CD1c-positive myeloid dendritic cell (primary cell): ENCODE data around the gene RAPGEF3.

Experiments used
- DNase-seq: peaks from one replicate; pipeline ENCODE4 v3.0.0-alpha.2; 2016; ENCODE audit errors: extremely low spot score

The RAPGEF3 gene

DNA sequence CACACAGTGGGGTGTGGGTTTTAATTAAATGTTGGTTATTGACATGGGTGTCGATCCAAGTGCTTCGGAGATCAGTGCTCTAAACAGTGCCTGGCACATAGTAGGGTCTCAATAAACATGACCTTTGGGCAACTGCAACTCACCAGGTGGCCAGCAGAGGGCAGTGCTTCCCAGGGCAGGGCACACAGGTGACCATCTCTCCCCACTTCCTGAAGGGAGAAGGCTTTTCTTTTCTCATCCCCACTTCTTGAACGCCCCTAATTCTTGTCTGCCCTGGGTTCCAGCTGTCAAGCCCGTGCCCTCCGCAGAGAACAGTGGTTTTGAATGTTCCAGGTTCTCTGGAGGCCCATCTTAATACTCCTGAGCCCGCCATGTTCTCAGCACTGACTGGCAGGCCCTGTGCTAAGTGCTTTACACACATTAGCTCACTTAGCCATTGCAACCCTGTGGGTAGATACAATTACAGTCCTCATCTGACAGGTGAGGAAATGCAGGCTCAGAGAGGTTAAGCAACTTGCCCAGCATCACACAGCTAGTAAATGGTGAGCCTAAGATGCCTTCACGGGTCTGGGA is 16.3 kb downstream of the RAPGEF3 start:
- peak; percentile 65 for DNase-seq

DNA sequence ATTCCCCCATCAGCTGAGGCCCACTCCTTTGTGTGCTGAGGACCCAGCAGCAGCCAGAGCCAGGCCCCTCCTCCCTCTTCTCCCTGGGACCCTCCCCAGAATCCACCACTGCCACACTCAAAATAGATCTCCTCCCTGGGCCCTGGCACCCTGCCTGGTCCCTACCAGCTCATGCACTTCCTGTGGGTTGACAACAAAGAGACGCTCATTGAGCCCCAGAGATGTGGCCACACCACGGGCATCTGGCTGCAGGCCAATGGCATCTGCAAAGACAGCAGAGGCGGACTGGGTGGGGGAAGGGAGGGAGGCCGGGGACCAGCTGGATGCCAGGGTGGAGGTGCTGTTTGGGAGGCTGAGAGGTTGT is 17.4 kb downstream of the RAPGEF3 start:
- peak; percentile 51 for DNase-seq

DNA sequence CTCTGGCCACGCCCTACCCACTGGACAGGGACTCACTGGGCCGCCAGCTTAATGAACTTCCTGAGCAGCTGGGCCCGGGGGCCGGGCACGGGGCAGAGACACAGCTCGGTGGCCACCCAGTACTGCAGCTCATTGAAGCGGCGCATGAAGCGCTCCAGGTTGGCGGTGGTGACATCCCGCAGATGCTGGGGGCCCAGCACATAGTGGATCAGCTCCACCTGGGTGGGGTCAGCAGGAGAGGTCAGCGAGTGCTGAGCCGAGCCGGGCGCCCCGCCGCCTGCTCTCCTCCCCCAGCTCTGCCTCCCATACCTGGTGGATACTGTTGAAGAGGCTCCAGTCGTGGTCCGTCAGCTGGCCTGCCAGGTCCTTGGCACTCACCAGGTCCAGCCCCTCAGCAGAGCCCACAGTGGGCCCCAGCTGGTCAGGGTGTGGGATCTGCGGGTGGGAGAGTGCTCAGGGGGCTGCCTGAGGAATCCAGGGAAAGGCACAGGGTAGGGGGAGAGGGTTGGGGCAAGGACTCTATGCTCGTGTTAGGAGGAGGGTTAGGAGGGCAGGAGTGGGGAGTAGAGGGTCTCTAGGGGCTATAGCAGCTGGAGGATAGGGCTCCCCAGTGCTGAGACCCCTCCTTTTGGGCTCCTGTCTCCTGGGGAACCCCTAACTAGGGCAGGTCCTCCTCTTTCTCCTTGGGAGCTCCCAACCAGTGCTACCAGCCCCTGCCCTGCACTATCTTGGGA is 17.9 kb downstream of the RAPGEF3 start:
- no peak for DNase-seq

DNA sequence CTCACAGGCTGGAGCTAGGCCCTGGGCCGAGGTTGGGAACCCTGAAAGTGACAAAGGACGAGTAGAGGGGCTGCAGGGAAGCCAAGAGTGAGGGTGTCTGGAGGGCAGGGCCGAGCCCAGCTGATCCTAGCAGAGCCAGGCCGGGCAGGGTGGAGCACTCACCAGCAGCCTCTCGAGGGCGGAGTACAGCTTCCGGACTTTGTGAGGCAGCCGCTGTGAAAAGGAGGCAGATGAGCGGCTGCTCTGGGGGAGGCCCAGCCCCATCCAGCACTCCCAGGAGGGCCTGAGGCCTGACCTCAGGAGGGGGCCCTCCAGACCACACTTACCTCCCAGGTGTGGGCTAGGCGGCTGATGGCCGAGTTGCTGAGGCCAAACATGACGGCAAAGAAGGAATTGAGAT is 18.7 kb downstream of the RAPGEF3 start:
- DNase-seq: no peak

DNA sequence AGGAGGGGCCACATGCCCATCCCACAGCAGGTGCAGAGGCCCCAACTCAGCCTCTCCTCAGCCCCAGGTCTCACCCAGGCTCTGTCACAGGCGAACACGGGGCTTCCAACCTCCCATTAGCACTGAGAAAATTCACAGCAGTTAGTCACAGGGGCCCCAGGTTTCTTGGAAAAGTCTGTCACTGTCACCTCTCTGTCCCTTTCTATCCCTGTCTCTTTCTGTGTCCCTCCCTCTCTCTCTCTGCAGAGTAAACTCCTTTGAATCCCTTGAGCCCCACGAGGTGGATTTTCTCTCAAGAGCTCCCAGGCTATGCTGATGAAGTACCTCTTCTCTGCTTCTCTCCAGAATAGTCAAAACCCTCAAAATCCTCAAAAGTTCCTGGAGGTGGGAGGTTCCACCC is 19.4 kb downstream of the RAPGEF3 start:
- no peak for DNase-seq

- DNase-seq: no peak
These were observed 20.6 kb downstream of the RAPGEF3 start for GRCh38 chr12:47737936-47738594.

- no peak for DNase-seq
These were observed 21.6 kb downstream of the RAPGEF3 start for GRCh38 chr12:47736877-47737676.

- no peak for DNase-seq
These were observed 22.5 kb downstream of the RAPGEF3 start for GRCh38 chr12:47736216-47736615.

DNA sequence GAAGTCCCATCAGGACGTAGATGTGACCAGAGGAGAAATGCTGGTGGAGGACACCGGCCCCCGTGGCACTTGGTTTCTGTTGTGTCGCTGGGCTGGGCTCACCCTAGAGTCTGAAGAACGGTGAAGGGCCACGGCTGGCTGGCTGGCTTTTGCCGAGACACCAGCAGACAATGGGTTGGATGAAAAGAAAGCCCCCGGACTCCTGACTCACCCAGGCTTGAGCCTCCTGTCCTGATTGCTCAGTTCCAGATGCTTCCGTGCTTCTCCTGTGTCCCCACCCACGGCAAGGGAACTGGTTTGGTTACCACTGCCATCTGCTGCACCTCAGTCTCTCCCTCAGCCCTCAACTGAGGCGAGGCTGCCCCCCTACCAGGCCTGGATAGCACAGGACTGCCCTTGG is 23.0 kb downstream of the RAPGEF3 start:
- DNase-seq: no peak

DNA sequence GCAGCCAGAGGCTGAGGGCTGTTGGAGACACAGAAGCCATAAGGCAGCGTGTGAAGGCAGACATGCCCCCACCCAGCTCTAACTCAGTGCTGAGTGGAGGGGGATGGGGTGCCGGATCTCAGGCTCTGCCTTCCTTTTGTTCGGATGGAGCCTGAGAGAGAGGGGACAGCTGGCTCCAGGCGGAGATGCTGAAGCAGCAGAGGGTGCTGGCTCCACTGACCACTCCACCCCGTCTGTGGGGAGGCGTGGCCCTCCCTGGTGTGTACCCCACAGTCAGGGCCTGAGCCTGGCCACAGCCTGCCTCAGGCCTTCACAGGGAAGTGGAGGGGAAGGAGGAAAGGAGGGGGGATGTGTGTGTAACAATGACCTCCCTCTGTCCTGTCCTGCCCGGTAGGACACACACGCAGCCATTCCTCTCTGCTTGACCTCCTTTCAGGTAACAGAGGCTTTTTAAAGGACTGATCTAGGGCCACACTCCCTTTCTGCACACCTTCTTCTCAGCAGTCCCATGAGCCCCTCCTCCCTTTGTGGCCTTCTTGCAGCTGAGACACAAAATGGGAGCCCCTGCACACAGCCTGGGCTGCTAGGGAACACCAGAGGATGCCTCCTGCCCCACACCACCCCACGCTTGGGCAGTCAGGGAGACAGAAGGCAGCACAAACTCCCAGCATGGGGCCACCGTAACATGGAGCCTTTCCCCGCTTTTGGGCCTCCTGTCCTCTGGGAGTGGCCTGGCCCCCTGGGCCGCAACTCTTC is 23.8 kb downstream of the RAPGEF3 start:
- DNase-seq: no peak

DNA sequence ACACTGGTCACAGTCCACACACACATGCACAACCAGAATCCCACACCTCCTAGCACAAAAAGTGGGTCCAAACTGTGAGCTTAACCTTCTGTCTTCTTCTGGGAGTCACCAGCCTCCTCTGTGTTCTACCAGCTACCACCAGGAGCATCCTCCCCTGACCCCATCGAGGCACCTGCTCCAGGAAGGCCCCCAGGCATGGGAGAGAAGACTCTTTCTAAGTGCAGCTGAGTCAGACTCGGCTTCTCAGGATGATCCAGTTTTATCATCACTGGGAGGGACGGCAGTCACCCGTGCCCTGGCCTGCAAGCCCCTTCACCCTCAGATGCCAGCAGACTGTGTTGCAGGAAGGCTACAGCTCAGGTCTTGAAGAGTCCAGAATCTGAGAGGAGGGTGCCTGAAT is 25.5 kb downstream of the RAPGEF3 start:
- no peak for DNase-seq

GRCh38 chr12:47732504-47732903 is 26.2 kb downstream of the RAPGEF3 start:
- no peak for DNase-seq

DNA sequence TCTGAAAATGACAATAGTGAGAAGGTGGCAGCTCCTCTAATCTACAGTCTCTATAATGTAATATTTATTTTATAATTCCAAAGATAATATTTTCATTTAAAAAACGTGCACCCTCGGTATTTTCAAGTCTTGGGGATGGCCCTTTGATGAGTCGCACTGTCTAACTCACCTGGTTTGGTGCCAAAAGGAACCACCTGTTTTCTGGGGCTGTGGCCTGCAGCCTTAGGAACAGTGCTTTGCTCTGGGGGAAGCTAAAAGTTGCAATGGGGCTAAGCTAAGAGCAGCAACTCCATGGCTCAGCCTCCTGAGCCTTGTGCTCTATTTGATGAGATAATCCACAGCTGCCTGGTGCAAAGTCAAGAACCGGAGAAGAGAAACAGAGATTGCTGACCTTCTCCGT is 27.0 kb downstream of the RAPGEF3 start:
- DNase-seq: no peak

DNA sequence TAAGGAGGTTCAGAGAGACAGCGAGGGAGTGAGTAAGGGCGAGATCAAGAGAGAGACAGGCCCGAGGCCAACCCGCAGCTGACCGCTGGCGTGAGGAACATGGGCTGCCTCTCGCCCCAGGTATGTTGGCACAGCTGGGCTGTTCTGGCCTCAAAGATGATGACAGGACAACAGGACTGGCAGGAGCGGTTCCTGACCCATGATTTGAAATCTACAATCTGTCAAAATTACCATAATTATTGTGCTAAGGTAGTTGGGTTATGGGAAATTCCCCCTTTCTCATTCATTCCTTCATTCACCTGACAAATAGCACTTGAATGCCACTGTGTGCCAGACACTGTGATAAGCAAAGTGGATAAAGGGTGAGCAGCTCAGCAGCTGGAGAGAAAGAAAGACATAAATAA is 28.3 kb downstream of the RAPGEF3 start:
- no peak for DNase-seq

- DNase-seq: no peak
These were observed 29.4 kb downstream of the RAPGEF3 start for GRCh38 chr12:47729233-47729632.

- no peak for DNase-seq
These were observed 32.8 kb downstream of the RAPGEF3 start for GRCh38 chr12:47725893-47726292.

DNA sequence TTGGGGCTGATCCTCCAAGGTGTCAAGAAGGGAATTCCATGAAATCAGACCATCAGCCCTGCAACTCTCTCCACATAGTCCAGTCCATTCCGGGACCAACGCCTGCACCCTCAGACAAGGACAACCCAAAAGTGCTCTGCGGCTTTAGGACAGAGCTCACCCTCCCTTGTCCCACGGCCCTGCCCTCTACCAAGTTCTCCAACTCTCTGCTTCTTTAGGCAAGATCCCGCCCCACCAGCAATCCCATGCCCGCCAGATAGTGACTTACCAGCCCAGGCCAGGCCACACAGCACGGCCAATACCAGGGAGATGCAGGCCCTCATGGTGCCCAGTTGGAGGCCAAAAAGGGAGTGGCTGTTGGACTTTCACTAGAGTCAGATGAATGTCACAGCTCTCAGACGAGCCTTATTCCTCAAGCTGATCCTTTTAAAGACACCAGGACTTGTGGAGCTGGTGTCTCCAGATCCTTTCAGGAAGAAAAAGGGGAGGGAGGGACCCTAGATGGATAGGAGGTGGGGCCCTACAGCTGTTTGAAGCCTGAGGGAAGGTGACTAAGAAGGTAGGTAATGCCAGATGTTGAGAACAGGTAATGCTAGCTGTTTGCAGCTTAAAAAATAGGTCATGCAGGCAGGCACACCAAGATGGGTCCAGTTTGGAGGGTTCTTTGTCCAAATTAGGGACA is 33.4 kb downstream of the RAPGEF3 start, which contains the start of gene ENDOU:
Gene ENDOU, minus strand, starts transcription at position 400 of the 682 bp plus-strand sequence. Its CDS starts 77 bp downstream, at position 323.
- no peak for DNase-seq

DNA sequence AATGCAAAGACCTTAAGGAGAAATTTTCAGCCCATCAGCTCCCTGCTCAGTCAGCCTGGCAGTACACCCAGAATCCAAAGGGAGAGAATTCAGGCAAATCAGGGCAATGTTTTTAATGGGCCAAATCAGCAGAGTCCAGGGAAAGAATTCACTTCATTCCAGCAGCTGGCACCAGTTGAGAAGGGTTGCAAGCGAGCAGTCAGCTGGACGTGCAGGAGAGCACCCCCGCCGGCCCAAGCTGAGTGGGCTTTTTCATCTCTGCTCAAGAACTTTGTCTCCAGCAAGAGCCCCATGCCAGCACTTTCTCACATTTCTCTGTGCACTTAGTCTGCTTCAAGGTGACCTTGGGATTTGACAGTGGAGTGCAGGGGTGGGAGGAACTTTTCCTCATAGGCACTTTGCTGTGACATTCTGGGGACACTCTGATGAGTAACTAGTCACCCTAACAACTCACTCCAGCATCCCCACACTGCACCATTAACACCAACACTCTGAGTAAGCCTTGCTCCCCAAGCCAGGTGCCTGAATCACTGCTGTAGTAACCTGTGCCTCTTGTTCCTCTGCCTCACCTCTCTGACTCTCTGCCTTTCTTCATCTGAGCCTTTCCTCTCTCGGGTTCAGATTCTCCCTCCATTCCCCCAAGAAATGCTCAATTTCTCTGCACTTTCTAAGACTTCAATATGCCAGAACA is 35.6 kb downstream of the RAPGEF3 start:
- no peak for DNase-seq

DNA sequence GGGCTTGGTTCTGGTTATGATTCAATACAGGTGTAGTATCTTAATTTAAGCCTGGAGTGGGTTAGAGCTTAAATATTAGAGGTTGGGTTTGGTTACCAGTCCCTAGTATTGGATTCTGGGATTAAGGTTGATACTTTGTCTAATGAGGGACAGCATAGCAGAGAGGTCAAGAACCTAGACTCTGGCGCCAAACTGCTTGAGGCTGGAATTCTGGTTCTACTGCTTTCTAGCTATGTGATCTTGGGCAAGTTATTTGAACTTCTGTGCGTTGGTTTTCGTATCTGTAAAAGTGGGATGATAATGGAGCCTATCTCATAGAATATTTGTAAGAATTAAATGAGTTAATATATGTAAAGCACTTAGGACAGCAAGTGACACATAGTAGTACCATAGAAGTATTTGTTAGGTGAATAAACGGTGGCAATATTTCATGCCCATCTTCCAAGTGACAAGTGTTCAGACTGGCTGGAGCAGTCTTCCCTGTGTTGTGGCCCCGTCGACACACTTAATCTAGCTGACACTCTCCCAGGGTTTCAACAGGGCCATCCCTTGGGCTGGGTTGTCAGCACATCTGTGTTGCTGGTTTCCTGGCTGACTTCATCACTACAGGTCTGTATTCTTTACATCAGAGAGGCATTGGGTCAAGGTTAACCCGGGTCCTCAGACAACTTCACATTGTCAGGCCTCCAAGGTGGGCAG is 36.4 kb downstream of the RAPGEF3 start:
- DNase-seq: no peak
